GM18508 (cell line): ENCODE results near the gene BCAR3.
"Not testable (repeated sequence)": the region's sequence is repeated elsewhere in the genome, so short reads cannot be mapped to it uniquely, and the experiment has no call there.

Source experiments
- ATAC-seq: cut with Tn5 transposase; IDR thresholded peaks from one replicate; pipeline ENCODE4 v1.9.1; 2021; ENCODE audit warnings: moderate number of reproducible peaks; ENCODE audit not compliant: insufficient read depth, unreplicated experiment

BCAR3 gene

GRCh38 chr1:93707956-93708355 lies 26.3 kb upstream of the BCAR3 start:
- peak; percentile 61 for ATAC-seq

- ATAC-seq: no peak
Measured at GRCh38 chr1:93705892-93706500, 24.4 kb upstream of the BCAR3 start.

GRCh38 chr1:93704052-93704451 lies 22.4 kb upstream of the BCAR3 start:
- ATAC-seq: peak; percentile 38

- ATAC-seq: no peak
Measured at GRCh38 chr1:93703643-93704042, 22.0 kb upstream of the BCAR3 start.

GRCh38 chr1:93702828-93703183 lies 21.2 kb upstream of the BCAR3 start:
- no peak for ATAC-seq

GRCh38 chr1:93702111-93702827 lies 20.6 kb upstream of the BCAR3 start:
- ATAC-seq: no peak

- no peak for ATAC-seq
Measured at GRCh38 chr1:93701629-93702028, 20.0 kb upstream of the BCAR3 start.

- ATAC-seq: no peak
Measured at GRCh38 chr1:93700532-93701469, 19.2 kb upstream of the BCAR3 start.

- ATAC-seq: no peak
Measured at GRCh38 chr1:93699503-93700168, 18.0 kb upstream of the BCAR3 start.

GRCh38 chr1:93699049-93699384 lies 17.4 kb upstream of the BCAR3 start:
- ATAC-seq: no peak

GRCh38 chr1:93698329-93699048 lies 16.9 kb upstream of the BCAR3 start:
- no peak for ATAC-seq

GRCh38 chr1:93697566-93697965 lies 15.9 kb upstream of the BCAR3 start:
- ATAC-seq: not testable (repeated sequence)

GRCh38 chr1:93695411-93696005 lies 13.9 kb upstream of the BCAR3 start:
- ATAC-seq: no peak

- no peak for ATAC-seq
Measured at GRCh38 chr1:93694819-93695218, 13.2 kb upstream of the BCAR3 start.

- ATAC-seq: no peak
Measured at GRCh38 chr1:93694039-93694438, 12.4 kb upstream of the BCAR3 start.

- ATAC-seq: peak; percentile 65
Measured at GRCh38 chr1:93692983-93693591, 11.4 kb upstream of the BCAR3 start.

GRCh38 chr1:93692451-93692861 lies 10.8 kb upstream of the BCAR3 start:
- no peak for ATAC-seq

GRCh38 chr1:93692026-93692425 lies 10.4 kb upstream of the BCAR3 start:
- ATAC-seq: no peak
